Fibroblast of skin of scalp (primary cell): ENCODE data around the gene THAP4.

Source experiments
- DNase-seq: peaks from one replicate; pipeline ENCODE4 v3.0.0-alpha.2; 2013

Gene THAP4

GRCh38 chr2:241562269-241562891 is 74.6 kb downstream of the THAP4 start:
- no peak for DNase-seq

GRCh38 chr2:241561832-241562231 is 75.1 kb downstream of the THAP4 start:
- DNase-seq, result peak; percentile 68

- DNase-seq, result no peak
These were observed 76.0 kb downstream of the THAP4 start for GRCh38 chr2:241560883-241561474.

- DNase-seq, result no peak
These were observed 76.6 kb downstream of the THAP4 start for GRCh38 chr2:241560162-241560882.

GRCh38 chr2:241559323-241560161 is 77.4 kb downstream of the THAP4 start:
- peak; percentile 40 for DNase-seq

GRCh38 chr2:241558532-241559322 is 78.2 kb downstream of the THAP4 start, which contains the start of gene BOK:
Gene BOK (plus strand): TSS chr2:241558745. CDS start chr2:241559484, 739 bp downstream.
- DNase-seq, result peak; percentile 82

- DNase-seq, result no peak
These were observed 80.2 kb downstream of the THAP4 start for GRCh38 chr2:241556746-241557145.

- no peak for DNase-seq
These were observed 81.2 kb downstream of the THAP4 start for GRCh38 chr2:241555711-241556110.

- DNase-seq, result no peak
These were observed 82.2 kb downstream of the THAP4 start for GRCh38 chr2:241554610-241555322.

GRCh38 chr2:241553981-241554380 is 83.0 kb downstream of the THAP4 start:
- DNase-seq, result no peak

- DNase-seq, result no peak
These were observed 83.5 kb downstream of the THAP4 start for GRCh38 chr2:241553512-241553830.

GRCh38 chr2:241551998-241552737 is 84.8 kb downstream of the THAP4 start:
- DNase-seq, result no peak

- DNase-seq, result no peak
These were observed 85.4 kb downstream of the THAP4 start for GRCh38 chr2:241551599-241551997.

GRCh38 chr2:241550616-241551580 is 86.1 kb downstream of the THAP4 start:
- no peak for DNase-seq

- no peak for DNase-seq
These were observed 88.5 kb downstream of the THAP4 start for GRCh38 chr2:241548451-241548835.

- DNase-seq, result no peak
These were observed 89.0 kb downstream of the THAP4 start for GRCh38 chr2:241547781-241548450.

- DNase-seq, result peak; percentile 100
These were observed 90.0 kb downstream of the THAP4 start for GRCh38 chr2:241546771-241547498.
